ENCODE results near the gene DEFB131B.
A peak's percentile ranks its signal among the peaks of the same experiment; 100 is the strongest.
"Not testable (repeated sequence)": the region's sequence is repeated elsewhere in the genome, so short reads cannot be mapped to it uniquely, and the experiment has no call there.

Gene DEFB131B

DNA sequence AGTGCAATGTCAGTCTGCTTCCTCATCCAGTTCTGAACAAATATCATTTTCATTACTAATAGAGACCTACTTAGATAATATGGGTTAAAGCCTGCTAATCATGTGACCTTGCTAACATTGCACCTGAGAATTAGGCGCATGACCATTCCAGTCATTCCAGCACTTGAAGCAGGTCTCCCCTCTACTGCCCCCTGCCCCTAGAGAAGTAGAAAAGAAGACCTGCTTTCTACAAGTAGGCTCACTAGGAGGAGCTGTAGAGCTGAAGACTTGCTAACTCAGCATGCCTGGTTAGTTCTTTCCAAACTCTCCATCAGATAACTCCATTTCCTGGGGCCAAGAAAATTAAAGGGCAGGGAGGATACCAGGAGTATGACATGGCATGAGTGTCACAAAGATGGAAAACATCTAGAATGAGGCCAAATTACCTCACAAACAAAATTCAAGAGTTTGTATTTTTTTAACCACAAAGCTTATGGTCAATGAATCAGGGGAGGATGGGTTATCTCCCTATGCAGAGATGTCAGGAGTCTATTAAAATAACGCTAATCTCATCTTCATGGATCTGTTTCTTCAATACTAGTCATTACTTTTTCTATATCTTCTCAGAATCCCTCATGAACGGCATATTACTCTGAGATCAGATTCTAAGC lies 14.2 kb upstream of the DEFB131B start:
- not testable (repeated sequence) for H3K4me1 ChIP-seq (ENCODE audit: insufficient read depth, poor library complexity, severe bottlenecking); H3K4me3 ChIP-seq (ENCODE audit: severe bottlenecking); H3K36me3 ChIP-seq (ENCODE audit: low read depth); DNase-seq (ENCODE audit: low spot score); H3K27ac ChIP-seq (ENCODE audit: poor library complexity, severe bottlenecking); H3K9me3 ChIP-seq (ENCODE audit: severe bottlenecking); H3K27me3 ChIP-seq (ENCODE audit: insufficient read depth, poor library complexity, severe bottlenecking)
- TF ChIP-seq, protein P1, sequence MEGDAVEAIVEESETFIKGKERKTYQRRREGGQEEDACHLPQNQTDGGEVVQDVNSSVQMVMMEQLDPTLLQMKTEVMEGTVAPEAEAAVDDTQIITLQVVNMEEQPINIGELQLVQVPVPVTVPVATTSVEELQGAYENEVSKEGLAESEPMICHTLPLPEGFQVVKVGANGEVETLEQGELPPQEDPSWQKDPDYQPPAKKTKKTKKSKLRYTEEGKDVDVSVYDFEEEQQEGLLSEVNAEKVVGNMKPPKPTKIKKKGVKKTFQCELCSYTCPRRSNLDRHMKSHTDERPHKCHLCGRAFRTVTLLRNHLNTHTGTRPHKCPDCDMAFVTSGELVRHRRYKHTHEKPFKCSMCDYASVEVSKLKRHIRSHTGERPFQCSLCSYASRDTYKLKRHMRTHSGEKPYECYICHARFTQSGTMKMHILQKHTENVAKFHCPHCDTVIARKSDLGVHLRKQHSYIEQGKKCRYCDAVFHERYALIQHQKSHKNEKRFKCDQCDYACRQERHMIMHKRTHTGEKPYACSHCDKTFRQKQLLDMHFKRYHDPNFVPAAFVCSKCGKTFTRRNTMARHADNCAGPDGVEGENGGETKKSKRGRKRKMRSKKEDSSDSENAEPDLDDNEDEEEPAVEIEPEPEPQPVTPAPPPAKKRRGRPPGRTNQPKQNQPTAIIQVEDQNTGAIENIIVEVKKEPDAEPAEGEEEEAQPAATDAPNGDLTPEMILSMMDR (IDR thresholded peaks at IDR 0.05; ENCODE audit: poor library complexity, severe bottlenecking) = peak; percentile 76
- ATAC-seq (ENCODE audit: low read depth) = peak; percentile 90

DNA sequence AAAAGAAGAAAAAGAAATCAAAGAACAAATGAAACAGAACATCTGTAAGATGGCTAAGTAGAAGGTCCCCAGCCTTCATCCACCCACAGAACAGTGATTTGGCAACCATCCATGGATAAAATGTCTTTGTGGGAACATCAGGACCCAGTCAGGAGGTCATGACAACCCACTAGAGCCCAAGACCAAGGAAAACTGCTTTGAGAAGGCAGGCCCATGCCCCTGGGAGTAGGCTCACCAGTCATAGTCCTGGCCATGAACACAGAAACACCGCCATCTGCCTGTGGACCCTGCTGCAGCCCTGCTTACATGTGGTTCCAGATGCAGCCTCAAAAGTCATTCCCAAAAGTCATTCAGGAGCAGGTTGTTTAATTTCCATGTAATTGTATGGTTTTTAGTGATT lies 11.0 kb upstream of the DEFB131B start:
- not testable (repeated sequence) for H3K27ac ChIP-seq (ENCODE audit: poor library complexity, severe bottlenecking); H3K4me3 ChIP-seq (ENCODE audit: severe bottlenecking); H3K27me3 ChIP-seq (ENCODE audit: insufficient read depth, poor library complexity, severe bottlenecking); DNase-seq (ENCODE audit: low spot score); H3K4me1 ChIP-seq (ENCODE audit: insufficient read depth, poor library complexity, severe bottlenecking); H3K36me3 ChIP-seq (ENCODE audit: low read depth); ATAC-seq (ENCODE audit: low read depth); H3K9me3 ChIP-seq (ENCODE audit: severe bottlenecking)

DNA sequence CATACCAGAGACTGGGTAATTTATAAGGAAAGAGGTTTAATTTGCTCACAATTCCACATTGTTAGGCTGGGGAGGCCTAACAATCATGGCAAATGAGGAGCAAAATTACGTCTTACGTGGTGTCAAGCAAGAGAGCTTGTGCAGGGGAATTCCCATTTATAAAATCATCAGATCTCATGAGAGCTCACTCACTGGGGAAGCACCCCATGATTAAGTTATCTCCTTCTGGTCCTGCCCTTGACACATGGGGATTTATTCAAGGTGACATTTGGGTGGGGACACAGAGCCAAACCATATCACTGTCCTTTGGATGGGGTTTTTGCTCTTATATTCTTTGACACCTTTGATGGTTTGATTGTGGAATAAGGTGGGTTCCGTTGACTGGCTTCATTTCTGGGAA lies 8.3 kb upstream of the DEFB131B start:
- not testable (repeated sequence) for H3K4me1 ChIP-seq (ENCODE audit: insufficient read depth, poor library complexity, severe bottlenecking); DNase-seq (ENCODE audit: low spot score); ATAC-seq (ENCODE audit: low read depth); H3K27me3 ChIP-seq (ENCODE audit: insufficient read depth, poor library complexity, severe bottlenecking); H3K36me3 ChIP-seq (ENCODE audit: low read depth); H3K4me3 ChIP-seq (ENCODE audit: severe bottlenecking); H3K27ac ChIP-seq (ENCODE audit: poor library complexity, severe bottlenecking); H3K9me3 ChIP-seq (ENCODE audit: severe bottlenecking)

DNA sequence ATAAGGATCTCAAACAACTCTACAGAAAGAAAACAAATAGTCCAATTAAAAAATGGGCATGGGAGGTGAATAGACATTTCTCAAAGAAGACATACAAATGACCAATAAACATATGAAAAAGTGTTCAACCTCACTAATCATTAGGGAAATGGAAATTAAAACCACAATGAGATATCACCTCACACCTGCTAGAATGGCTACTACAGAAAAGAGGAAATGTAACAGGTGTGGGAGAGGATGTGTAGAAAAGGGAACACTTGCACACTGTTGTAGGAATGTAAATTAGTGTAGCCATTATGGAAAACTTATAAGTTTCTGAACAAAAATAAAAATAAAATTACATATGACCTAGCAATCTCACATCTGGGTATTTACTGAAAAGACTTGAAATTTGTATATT lies 7.6 kb upstream of the DEFB131B start:
- H3K27ac ChIP-seq (ENCODE audit: poor library complexity, severe bottlenecking); H3K36me3 ChIP-seq (ENCODE audit: low read depth); H3K4me3 ChIP-seq (ENCODE audit: severe bottlenecking); DNase-seq (ENCODE audit: low spot score); ATAC-seq (ENCODE audit: low read depth); H3K9me3 ChIP-seq (ENCODE audit: severe bottlenecking); H3K4me1 ChIP-seq (ENCODE audit: insufficient read depth, poor library complexity, severe bottlenecking); H3K27me3 ChIP-seq (ENCODE audit: insufficient read depth, poor library complexity, severe bottlenecking): not testable (repeated sequence)

DNA sequence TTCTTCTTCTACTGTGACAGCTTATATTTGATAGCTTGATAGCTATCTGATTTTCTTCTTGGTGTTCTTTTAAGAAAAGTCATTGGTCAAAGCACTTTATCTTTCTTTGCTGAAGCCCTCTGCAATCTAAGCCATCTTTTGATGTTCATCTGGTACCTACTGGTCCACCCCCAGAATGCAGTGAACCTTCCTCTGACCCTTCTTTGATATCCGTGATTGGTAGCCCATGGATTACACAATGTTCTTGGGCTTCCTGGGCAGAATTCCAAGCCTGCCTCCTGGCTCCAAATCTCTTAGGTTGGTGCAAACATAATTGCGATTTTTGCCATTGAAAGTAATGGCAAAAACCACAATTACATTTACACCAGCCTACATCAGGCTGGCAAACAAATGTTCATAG lies 2.0 kb upstream of the DEFB131B start:
- H3K4me3 ChIP-seq (ENCODE audit: severe bottlenecking); DNase-seq (ENCODE audit: low spot score); H3K4me1 ChIP-seq (ENCODE audit: insufficient read depth, poor library complexity, severe bottlenecking); H3K9me3 ChIP-seq (ENCODE audit: severe bottlenecking); H3K27ac ChIP-seq (ENCODE audit: poor library complexity, severe bottlenecking); ATAC-seq (ENCODE audit: low read depth); H3K36me3 ChIP-seq (ENCODE audit: low read depth); H3K27me3 ChIP-seq (ENCODE audit: insufficient read depth, poor library complexity, severe bottlenecking): not testable (repeated sequence)

DNA sequence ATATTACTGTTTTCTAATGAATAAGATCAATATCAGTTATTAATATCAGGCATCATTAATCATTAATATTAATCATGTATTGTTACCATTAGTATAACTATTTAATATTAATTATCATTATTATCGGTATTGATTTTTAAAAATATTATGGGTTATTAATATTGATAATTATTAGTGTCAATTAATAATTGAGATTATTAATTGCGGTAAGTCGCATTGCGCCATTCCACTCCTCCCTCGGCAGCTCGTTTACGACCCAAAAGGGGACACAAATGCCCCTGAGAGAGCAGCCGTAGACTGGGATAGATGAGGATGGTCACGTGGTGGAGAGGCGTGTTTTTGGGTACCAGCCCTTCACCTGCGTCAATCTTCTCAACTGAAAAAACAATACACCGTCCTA lies 7.6 kb downstream of the DEFB131B start:
- not testable (repeated sequence) for ATAC-seq (ENCODE audit: low read depth); H3K36me3 ChIP-seq (ENCODE audit: low read depth); H3K27me3 ChIP-seq (ENCODE audit: insufficient read depth, poor library complexity, severe bottlenecking); H3K4me3 ChIP-seq (ENCODE audit: severe bottlenecking); H3K9me3 ChIP-seq (ENCODE audit: severe bottlenecking); H3K27ac ChIP-seq (ENCODE audit: poor library complexity, severe bottlenecking); DNase-seq (ENCODE audit: low spot score); H3K4me1 ChIP-seq (ENCODE audit: insufficient read depth, poor library complexity, severe bottlenecking)

DNA sequence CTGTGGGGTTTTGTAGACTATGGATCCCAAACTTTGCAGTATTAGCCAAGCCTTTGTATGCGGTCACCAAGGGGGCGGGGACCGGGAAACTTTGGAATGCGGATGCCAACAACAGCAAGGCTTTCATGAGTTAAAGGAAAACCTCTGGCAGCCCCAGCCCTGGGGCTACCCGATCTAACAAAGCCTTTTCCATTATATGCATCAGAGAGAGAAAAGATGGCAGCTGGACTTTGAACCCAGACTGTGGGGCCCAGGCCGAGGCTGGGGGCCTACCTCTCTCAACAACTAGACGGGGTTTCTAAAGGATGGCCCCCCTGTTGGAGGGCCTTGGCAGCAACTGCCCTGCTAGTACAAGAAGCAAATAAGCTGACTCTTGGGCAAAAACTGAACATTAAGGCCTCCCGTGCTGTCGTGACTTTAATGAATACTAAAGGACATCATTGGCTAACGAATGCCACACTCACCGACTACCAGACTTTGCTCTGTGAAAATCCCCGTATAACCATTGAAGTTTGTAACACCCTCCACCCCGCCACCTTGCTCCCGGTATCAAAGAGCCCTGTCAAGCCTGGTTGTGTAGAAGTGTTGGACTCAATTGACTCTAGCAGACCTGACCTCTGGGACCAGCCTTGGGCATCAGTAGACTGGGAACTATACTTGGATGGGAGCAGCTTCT lies 10.2 kb downstream of the DEFB131B start:
- not testable (repeated sequence) for H3K36me3 ChIP-seq (ENCODE audit: low read depth); ATAC-seq (ENCODE audit: low read depth); H3K4me1 ChIP-seq (ENCODE audit: insufficient read depth, poor library complexity, severe bottlenecking); H3K27me3 ChIP-seq (ENCODE audit: insufficient read depth, poor library complexity, severe bottlenecking); H3K9me3 ChIP-seq (ENCODE audit: severe bottlenecking); DNase-seq (ENCODE audit: low spot score); H3K27ac ChIP-seq (ENCODE audit: poor library complexity, severe bottlenecking); H3K4me3 ChIP-seq (ENCODE audit: severe bottlenecking)

DNA sequence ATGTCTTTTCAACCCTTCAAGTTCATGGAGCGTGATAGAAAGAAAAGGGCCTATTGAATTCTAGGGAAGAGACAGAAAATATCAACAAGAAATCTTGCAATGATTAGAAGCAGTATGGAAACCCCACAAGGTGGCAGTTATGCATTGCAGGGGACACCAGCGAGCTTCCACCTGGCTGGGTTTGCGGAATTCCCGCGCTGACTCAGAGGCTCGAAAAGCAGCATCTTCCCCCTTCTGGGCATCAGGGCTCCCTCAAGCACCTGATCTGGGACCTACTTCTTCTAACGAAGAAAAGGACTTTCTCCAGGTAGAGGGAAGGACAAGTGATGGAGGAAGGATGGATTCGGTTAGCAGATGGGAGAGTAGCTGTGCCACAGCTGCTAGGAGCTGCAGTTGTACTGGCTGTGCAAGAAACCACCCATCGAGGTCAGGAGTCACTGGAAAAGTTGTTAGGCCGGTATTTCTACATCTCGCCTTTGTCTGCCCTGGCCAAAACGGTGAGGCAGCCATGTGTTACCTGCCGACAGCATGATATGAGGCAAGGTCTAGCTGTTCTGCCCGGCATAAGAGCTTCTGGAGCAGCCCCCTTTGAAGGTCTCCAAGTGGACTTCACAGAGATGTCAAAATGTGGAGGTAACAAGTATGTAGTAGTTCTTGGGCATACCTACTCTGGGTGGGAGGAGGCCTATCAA lies 11.1 kb downstream of the DEFB131B start:
- not testable (repeated sequence) for H3K27me3 ChIP-seq (ENCODE audit: insufficient read depth, poor library complexity, severe bottlenecking)

More for the DNA sequence above, 11.1 kb downstream of the DEFB131B start:
- not testable (repeated sequence) for H3K27ac ChIP-seq (ENCODE audit: poor library complexity, severe bottlenecking); ATAC-seq (ENCODE audit: low read depth); H3K36me3 ChIP-seq (ENCODE audit: low read depth); H3K9me3 ChIP-seq (ENCODE audit: severe bottlenecking); DNase-seq (ENCODE audit: low spot score); H3K4me3 ChIP-seq (ENCODE audit: severe bottlenecking); H3K4me1 ChIP-seq (ENCODE audit: insufficient read depth, poor library complexity, severe bottlenecking)
